PC-9 (cell line): ENCODE measurements around the gene PLCH2.

Source experiments
- CTCF ChIP-seq: fragments of 200-600 bp; sonication (generic); conservative IDR thresholded peaks from 2 replicates; pipeline ENCODE4 v1.6.1; 2017; ENCODE audit warnings: mixed run types, antibody characterized with exemption, mild to moderate bottlenecking, moderate library complexity
- EZH2 ChIP-seq: fragments of 200-600 bp; sonication (generic); IDR thresholded peaks from 2 replicates; pipeline ENCODE4 v1.8.0; 2017; ENCODE audit warnings: antibody characterized with exemption, low read depth

GRCh38 chr1:2428490-2428889, 47.6 kb upstream of the PLCH2 start:
- TF ChIP-seq CTCF (no peak), EZH2 (no peak)
